Measurements from ENCODE around the gene NDUFB11.

NDUFB11 gene

DNA sequence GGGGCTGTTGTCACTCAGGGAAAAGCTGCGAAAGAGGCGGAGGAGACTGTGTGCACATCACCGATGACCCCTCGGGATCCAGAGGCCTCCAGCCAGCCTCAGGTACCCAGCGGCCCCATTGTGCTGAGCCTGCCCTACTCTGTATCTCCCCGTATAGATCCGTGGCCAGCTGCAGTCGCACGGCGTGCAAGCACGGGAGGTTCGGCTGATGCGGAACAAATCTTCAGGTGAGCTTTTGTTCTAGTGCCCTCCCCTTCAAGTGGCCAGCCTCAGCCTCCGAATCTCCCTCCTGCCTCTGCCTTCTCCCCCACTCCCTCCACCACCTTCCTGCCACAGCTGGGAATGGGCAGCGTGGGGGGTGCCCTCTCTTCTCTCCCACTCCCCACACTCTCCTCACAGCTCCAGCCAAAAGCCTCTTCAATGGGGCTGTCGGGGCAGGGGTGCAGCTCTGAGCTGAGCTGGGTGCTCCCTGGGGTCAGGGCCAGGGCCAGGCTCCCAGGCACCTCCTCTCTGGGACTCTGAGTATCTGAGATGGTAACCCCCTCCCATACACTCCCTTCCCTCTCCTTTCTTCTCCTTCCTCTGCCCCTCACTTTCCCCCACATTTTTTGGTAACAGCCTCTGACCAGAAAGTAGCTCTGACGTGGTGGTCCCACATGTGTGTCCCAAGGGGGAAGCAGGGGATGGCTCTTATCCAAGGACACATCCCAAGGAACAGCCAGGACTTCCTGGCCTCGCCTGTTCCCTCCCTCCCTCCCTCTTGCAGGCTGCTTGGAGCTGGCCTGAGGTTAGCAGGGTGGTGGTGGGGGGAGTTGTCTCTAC, 28.7 kb upstream of the NDUFB11 start:
- Histone ChIP-seq H3K36me3 (ENCODE audit: insufficient read depth, low read depth, low read length) (peaks cover 58% of the 10 kb centered on the region), H3K27ac (ENCODE audit: low read length) (no peak overlapping the region), H3K4me1 (ENCODE audit: insufficient read depth, low read length) (no peaks in the 10 kb centered on the region), H3K9me3 (ENCODE audit: insufficient read depth, low read depth, low read length) (no peaks in the 10 kb centered on the region), H3K27me3 (ENCODE audit: insufficient read depth, low read length) (no peaks in the 10 kb centered on the region), H3K4me3 (ENCODE audit: low read length) (no peak overlapping the region), H3K9ac (ENCODE audit: low read depth, low read length) (no peak overlapping the region)

DNA sequence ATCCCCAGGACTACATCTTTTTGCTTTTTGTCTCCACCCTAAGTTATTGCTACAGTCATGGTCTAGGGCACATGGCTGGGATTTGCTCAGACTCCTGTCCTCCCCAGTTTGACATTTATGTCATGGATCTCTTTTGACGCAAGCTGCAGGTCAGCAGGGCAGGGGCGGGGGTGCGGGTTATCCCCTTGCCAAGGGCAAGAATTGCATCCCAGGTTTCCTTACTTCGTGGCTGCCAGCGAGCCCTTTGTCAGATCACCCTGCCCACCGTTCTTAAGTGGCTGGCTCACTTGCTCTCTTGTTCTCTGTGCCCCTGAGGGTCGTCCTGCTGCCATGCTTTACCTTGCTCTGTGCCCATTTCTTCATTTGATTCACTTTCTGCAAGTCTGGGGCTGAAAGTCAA, 28.0 kb upstream of the NDUFB11 start:
- Histone ChIP-seq H3K4me3 (ENCODE audit: low read length) (no peak overlapping the region), H3K27ac (ENCODE audit: low read length) (no peak overlapping the region), H3K36me3 (ENCODE audit: insufficient read depth, low read depth, low read length) (peaks cover 52% of the 10 kb centered on the region), H3K27me3 (ENCODE audit: insufficient read depth, low read length) (no peaks in the 10 kb centered on the region), H3K4me1 (ENCODE audit: insufficient read depth, low read length) (no peaks in the 10 kb centered on the region), H3K9me3 (ENCODE audit: insufficient read depth, low read depth, low read length) (no peaks in the 10 kb centered on the region), H3K9ac (ENCODE audit: low read depth, low read length) (no peak overlapping the region)

GRCh38 chrX:47171996-47172395, 27.5 kb upstream of the NDUFB11 start:
- Histone ChIP-seq H3K9me3 (ENCODE audit: insufficient read depth, low read depth, low read length) (no peaks in the 10 kb centered on the region), H3K27me3 (ENCODE audit: insufficient read depth, low read length) (no peaks in the 10 kb centered on the region), H3K9ac (ENCODE audit: low read depth, low read length) (no peak overlapping the region), H3K4me3 (ENCODE audit: low read length) (no peak overlapping the region), H3K36me3 (ENCODE audit: insufficient read depth, low read depth, low read length) (peaks cover 46% of the 10 kb centered on the region), H3K27ac (ENCODE audit: low read length) (no peak overlapping the region), H3K4me1 (ENCODE audit: insufficient read depth, low read length) (no peaks in the 10 kb centered on the region)

- Histone ChIP-seq H3K27me3 (ENCODE audit: insufficient read depth, low read length) (no peaks in the 10 kb centered on the region), H3K4me1 (ENCODE audit: insufficient read depth, low read length) (no peaks in the 10 kb centered on the region), H3K9me3 (ENCODE audit: insufficient read depth, low read depth, low read length) (no peaks in the 10 kb centered on the region), H3K36me3 (ENCODE audit: insufficient read depth, low read depth, low read length) (peaks cover 37% of the 10 kb centered on the region), H3K4me3 (ENCODE audit: low read length) (no peak overlapping the region), H3K9ac (ENCODE audit: low read depth, low read length) (no peak overlapping the region), H3K27ac (ENCODE audit: low read length) (no peak overlapping the region)
Observed at GRCh38 chrX:47170861-47171692, 26.6 kb upstream of the NDUFB11 start.

DNA sequence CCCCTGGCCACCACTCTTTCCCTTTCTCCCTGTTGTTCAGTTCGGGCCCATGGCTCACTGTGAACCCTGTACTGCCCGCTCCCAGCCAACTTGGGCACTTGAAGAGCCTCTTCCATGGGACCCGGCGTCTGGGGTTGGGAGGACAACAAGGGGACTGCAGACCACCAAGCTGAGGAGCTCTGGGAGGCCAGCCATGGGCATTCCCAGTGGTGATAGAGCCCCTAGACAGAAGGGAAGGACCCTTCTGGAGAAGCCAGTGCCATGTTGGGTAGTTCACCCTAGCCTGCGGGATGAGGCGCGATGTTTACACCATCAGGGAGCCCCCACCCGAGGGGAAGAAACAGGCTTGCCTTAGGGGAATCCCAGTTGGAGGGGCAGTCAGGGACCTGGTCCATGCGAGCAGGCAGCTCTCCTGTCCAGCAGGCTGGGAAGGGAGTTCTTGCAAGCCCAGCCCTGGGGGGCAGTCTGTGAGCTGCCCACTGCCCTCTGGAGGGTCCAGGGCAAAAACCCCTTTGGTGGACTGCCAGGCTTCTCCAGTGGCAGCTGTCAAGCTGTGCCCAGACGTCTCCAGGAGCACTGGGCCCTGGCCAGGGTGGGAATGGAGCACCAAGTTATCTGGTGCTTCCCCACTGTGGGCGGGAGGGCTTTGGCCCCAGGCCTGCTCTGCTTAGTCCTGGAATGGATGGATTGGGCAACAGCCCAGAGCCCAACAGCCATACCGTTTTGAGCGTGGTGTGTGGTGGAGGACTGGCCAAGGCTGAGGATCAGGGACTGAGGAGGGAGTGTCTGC, 25.4 kb upstream of the NDUFB11 start:
- no peaks in the 10 kb centered on the region for H3K9me3 ChIP-seq (ENCODE audit: insufficient read depth, low read depth, low read length)
- H3K4me3 ChIP-seq (ENCODE audit: low read length): no peak overlapping the region
- no peaks in the 10 kb centered on the region for H3K4me1 ChIP-seq (ENCODE audit: insufficient read depth, low read length)
- no peaks in the 10 kb centered on the region for H3K27me3 ChIP-seq (ENCODE audit: insufficient read depth, low read length)
- no peak overlapping the region for H3K27ac ChIP-seq (ENCODE audit: low read length)
- no peak overlapping the region for H3K9ac ChIP-seq (ENCODE audit: low read depth, low read length)
- peaks cover 28% of the 10 kb centered on the region for H3K36me3 ChIP-seq (ENCODE audit: insufficient read depth, low read depth, low read length)

DNA sequence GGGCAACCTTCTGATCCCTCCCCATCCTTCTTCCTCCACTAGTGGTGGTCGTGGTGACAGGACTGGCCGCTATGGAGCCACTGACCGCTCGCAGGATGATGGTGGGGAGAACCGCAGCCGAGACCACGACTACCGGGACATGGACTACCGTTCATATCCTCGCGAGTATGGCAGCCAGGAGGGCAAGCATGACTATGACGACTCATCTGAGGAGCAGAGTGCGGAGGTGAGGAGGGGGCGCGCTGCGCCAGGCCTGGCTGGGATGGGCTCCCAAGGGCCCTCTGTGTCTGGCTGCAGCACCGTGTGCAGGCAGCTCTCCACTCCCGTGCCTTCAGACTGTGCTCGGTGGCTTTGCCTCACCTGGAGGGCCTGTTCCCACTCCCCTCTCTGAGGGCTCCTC, 24.8 kb upstream of the NDUFB11 start:
- no peak overlapping the region for H3K4me3 ChIP-seq (ENCODE audit: low read length)
- H3K27me3 ChIP-seq (ENCODE audit: insufficient read depth, low read length): no peaks in the 10 kb centered on the region
- no peak overlapping the region for H3K9ac ChIP-seq (ENCODE audit: low read depth, low read length)
- peaks cover 26% of the 10 kb centered on the region; the same call in 1 of the 2 replicates for H3K36me3 ChIP-seq (ENCODE audit: insufficient read depth, low read depth, low read length)
- no peak overlapping the region for H3K27ac ChIP-seq (ENCODE audit: low read length)
- no peaks in the 10 kb centered on the region for H3K4me1 ChIP-seq (ENCODE audit: insufficient read depth, low read length)
- H3K9me3 ChIP-seq (ENCODE audit: insufficient read depth, low read depth, low read length): no peaks in the 10 kb centered on the region

DNA sequence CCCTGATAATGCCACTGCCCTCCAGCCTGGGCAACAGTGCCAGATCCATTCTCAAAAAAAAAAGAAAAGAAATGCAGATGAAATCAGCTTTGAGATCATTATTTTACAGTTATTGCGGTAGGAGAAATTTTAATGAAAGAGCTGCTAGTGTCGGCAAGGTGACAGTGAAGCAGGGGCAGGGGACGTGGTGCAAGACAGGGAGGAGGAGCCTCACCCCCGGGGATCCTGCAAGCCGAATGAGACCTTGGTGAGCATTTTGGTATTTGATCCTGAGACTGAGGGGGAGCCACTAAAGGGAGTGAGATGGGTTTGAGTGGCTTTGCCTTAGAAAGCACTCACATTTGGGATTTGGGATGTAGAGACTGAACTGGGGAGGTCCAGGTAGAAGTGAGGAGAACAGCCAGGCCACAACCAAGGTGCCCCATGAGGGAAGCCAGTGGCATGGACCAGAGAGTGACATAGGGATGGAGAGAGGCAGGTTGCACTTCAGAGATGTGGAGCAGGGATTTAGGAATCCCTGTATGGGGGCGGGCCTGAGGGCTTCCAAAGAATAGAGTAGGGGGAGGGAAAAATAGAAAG, 24.1 kb upstream of the NDUFB11 start:
- Histone ChIP-seq H3K4me1 (ENCODE audit: insufficient read depth, low read length) (no peaks in the 10 kb centered on the region), H3K9me3 (ENCODE audit: insufficient read depth, low read depth, low read length) (no peaks in the 10 kb centered on the region), H3K27ac (ENCODE audit: low read length) (no peak overlapping the region), H3K9ac (ENCODE audit: low read depth, low read length) (no peak overlapping the region), H3K36me3 (ENCODE audit: insufficient read depth, low read depth, low read length) (peaks cover 23% of the 10 kb centered on the region; the same call in 1 of the 2 replicates), H3K4me3 (ENCODE audit: low read length) (no peak overlapping the region), H3K27me3 (ENCODE audit: insufficient read depth, low read length) (no peaks in the 10 kb centered on the region)

DNA sequence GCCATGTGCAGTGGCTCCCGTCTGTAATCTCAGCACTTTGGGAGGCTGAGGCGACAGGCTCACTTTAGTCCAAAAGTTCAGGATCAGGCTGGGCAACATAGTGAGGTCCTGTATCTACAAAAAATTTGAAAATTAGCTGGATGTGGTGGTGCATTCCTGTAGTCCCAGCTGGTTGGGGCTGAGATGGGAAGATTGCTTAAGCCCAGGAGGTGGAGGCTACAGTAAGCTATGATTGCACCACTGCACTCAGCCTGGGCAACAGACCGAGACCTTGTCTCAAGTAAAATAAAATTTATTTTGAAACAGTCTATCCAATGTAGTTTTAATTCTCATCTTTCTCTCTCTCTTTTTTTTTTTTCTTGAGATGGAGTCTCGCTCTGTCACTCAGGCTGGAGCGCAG, 21.6 kb upstream of the NDUFB11 start:
- Histone ChIP-seq H3K27me3 (ENCODE audit: insufficient read depth, low read length) (no peaks in the 10 kb centered on the region), H3K9me3 (ENCODE audit: insufficient read depth, low read depth, low read length) (no peaks in the 10 kb centered on the region), H3K27ac (ENCODE audit: low read length) (no peak overlapping the region), H3K4me1 (ENCODE audit: insufficient read depth, low read length) (no peaks in the 10 kb centered on the region), H3K9ac (ENCODE audit: low read depth, low read length) (no peak overlapping the region), H3K4me3 (ENCODE audit: low read length) (no peak overlapping the region), H3K36me3 (ENCODE audit: insufficient read depth, low read depth, low read length) (no peaks in the 10 kb centered on the region; the same call in 1 of the 2 replicates)

DNA sequence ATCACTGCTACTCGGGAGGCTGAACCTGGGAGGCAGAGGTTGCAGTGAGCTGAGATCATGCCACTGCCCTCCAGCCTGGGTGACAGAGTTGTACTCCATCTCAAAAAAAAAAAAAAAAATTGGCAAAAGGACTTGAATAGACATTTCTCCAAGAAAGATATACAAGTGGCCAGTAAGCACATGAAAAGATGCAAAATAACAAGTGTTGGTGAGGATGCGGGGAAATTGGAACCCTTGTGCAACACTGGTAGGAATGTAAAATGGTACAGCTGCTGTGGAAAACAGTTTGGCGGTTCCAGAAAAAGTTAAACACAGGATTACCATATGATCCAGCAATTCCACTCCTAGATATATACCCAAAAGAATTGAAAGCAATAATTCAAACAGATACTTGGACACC, 19.9 kb upstream of the NDUFB11 start:
- Histone ChIP-seq H3K9ac (ENCODE audit: low read depth, low read length) (no peak overlapping the region), H3K27me3 (ENCODE audit: insufficient read depth, low read length) (no peaks in the 10 kb centered on the region), H3K4me1 (ENCODE audit: insufficient read depth, low read length) (no peaks in the 10 kb centered on the region), H3K4me3 (ENCODE audit: low read length) (no peak overlapping the region), H3K27ac (ENCODE audit: low read length) (no peak overlapping the region), H3K36me3 (ENCODE audit: insufficient read depth, low read depth, low read length) (no peaks in the 10 kb centered on the region; the same call in 1 of the 2 replicates), H3K9me3 (ENCODE audit: insufficient read depth, low read depth, low read length) (no peaks in the 10 kb centered on the region)

DNA sequence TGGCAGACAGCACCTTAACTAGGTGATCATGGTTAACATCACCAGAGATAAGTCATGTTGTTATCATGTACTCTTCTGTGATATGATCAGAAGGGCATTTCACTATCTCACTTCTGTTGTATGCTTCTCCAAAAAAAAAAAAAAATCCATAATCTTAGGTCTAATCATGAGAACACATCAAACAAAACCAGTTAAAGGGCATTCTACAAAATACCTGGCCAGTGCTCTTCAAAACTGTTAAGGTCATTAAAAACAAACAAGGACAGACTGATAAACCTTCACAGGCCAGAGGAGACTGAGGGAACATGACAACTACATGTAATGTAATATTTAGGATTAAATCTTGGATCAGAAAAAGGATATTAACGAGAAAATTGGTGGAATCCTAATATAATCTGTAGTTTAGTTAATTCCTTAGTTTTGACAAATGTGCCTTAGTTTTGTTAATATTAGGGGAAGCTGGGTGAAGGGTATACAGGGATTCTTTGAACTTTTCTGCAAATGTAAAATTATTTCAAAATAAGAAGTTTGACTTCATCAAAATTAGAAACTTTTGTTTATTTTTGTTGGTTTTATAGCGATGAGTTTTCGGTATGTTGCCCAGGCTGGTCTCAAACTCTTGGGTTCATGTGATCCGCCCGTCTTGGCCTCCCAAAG, 18.6 kb upstream of the NDUFB11 start:
- Histone ChIP-seq H3K27me3 (ENCODE audit: insufficient read depth, low read length) (no peaks in the 10 kb centered on the region), H3K36me3 (ENCODE audit: insufficient read depth, low read depth, low read length) (no peaks in the 10 kb centered on the region), H3K9me3 (ENCODE audit: insufficient read depth, low read depth, low read length) (no peaks in the 10 kb centered on the region), H3K27ac (ENCODE audit: low read length) (no peak overlapping the region), H3K9ac (ENCODE audit: low read depth, low read length) (no peak overlapping the region), H3K4me1 (ENCODE audit: insufficient read depth, low read length) (no peaks in the 10 kb centered on the region), H3K4me3 (ENCODE audit: low read length) (no peak overlapping the region)

GRCh38 chrX:47160781-47161180, 16.3 kb upstream of the NDUFB11 start:
- Histone ChIP-seq H3K27me3 (ENCODE audit: insufficient read depth, low read length) (no peaks in the 10 kb centered on the region), H3K9me3 (ENCODE audit: insufficient read depth, low read depth, low read length) (no peaks in the 10 kb centered on the region), H3K4me1 (ENCODE audit: insufficient read depth, low read length) (no peaks in the 10 kb centered on the region), H3K27ac (ENCODE audit: low read length) (no peak overlapping the region), H3K36me3 (ENCODE audit: insufficient read depth, low read depth, low read length) (peaks cover 17% of the 10 kb centered on the region), H3K4me3 (ENCODE audit: low read length) (no peak overlapping the region), H3K9ac (ENCODE audit: low read depth, low read length) (no peak overlapping the region)

All from iPS-20b (cell line).